ENCODE data around the gene SLX4.

Gene SLX4

DNA sequence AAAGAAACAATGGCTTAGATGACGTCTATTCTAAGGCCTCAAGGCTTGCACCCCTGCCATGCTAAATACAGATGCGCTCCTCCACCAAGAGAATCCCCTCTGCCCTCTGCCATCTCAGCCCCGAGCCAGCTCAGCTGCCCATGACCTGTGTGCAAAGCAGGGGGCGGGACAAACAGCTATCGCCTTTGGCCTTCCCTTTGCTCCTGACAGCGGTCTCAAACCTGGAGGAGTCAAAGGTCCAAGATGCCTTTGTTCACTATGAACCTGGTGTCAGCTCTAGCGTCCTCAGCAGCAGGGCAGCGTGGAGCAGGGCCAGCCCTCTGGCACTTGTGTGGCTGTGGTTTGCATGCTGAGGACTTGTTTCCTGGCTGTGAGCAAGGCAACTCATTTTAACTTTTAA lies 12.3 kb downstream of the SLX4 start:
- DNase-seq = no peak

DNA sequence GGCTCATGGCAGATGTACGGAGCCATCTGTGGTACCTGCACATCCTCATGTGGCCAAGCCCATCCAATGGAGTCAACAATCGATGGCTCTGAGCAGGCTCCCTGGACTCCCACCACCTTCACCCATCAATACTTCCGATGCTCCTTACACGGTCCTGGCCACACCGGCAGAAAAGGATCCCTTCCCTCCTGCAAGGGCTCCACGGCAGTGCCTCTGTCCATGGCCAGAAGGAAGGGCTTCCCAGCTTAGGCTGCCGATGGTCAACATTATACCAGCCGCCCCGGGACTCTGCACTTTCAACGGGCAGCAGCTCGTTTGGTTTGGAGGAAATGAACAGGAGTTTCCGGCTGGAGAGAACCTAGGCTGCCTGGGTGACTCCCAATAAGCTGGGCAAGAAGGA lies 13.2 kb downstream of the SLX4 start:
- no peak for DNase-seq

DNA sequence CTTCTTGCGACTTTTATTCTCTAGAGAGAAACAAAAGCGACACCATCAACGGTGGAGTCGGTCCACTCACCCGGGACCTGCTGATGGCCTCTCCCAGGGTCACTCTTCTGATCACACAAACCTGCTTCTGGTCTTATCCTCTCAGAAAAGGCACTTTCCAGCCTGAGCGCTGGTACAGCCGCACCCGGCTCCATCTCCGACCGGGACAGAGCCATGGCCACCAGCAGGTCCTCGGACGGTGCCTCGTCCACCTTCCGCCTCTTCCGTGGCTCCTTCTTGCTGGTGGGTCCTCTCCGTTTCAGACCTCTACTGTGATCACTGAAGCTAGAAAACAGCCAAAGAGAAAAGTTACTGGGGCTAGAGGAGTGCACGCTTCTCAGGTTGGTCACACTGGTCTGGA lies 13.7 kb downstream of the SLX4 start:
- no peak for DNase-seq

GRCh38 chr16:3597226-3597625 lies 14.2 kb downstream of the SLX4 start:
- DNase-seq = no peak

DNA sequence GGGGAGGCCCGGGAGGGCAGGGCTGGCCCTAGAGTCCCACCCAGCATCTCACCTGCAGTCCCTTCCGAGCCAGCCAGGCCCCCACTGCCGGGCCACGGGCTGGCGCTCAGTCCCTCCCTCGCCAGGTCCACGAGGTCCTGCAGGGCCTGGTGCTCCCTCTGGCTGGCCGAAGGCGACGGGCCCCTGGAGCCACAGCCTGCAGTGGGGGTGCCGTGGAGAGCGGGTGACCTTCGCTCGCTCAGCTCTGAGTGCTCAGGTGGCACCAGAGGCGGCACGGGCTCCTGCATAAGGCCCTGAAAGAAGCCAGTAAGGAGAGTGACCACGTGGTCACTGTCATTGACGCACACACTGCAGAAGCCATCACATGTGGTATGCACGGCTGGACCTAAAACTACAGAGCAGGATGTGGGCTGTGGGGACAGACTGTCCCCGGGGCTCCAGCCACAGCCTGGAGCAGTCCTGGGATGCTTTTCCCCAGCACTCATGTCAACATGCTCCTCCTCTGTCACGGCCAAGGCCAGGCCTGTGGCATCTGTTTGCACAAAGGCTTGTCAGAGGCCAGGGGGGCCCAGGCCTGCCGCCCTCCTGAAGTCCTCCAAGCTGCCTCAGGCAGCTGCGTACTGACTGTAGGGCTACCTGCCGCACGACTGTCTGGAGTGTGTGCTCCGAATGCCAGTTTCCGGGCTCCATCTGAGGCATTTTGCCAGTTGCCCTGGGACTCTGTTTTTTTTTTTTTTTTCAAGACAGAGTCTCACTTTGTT lies 15.1 kb downstream of the SLX4 start:
- no peak for DNase-seq

DNA sequence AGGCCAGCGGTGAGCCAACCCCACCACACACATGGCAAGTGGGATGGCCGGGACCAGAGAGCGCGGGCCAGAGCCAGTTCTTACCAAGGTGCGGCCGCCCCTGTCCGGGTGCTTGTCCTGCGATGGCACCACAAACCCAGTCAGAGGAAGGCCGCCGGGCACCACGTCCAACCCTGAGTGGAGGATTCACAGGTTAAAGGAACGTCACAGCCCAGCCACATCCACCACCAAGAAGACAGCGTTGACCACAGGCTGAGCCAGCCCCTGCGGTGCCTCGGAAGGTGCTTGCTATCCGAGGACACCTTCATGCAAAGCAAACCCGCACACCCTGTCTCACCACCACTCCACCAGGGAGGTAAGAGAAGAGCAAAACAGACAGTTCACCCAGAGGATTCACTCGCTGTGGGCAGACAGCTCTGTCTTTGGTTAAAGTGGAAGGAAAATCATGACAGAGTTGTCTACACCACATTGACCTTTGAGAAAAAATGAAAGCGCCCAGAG lies 15.8 kb downstream of the SLX4 start:
- DNase-seq = no peak

DNA sequence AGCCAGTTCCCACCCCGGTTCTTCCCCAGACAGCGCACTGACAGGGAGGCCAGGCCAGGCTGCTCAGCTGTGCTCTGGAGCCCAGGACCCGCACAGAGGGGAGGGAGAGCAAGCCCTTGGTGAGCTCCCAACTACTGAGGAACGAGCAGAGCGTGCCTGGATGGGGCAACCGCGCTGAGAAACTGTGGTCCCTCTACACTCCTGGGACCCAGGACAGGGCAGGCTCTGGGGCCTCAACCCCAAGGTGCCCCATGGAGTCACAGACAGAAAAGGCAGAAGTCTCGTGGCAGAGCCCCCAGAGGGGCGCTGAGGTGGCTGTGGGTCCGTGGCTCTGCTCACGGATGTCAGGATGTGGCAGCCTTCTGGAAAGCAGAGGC lies 16.3 kb downstream of the SLX4 start:
- DNase-seq = no peak

GRCh38 chr16:3594316-3595109 lies 16.9 kb downstream of the SLX4 start:
- no peak for DNase-seq

GRCh38 chr16:3592559-3592958 lies 18.8 kb downstream of the SLX4 start:
- DNase-seq = no peak

DNA sequence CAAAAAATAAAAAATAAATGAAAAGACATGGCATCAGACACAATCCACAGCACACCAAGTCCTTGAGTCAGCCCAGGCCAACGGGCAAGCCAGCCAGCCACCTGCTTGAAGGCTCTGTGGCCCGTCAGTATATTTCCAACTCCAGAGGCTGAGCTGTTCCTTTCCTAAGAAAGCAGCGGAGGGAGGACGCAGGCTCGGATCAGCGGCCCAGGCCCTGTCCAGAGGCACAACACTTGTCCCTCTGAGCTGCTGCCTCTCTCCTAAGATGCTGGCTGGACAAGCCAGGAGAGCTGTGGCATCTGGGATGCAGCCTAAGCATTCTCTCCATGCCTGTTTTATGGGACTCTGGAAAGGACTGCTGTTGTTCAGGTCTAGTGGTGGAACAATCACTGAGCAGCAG lies 19.4 kb downstream of the SLX4 start:
- no peak for DNase-seq

- DNase-seq = no peak
Observed at GRCh38 chr16:3591436-3591803, 20.0 kb downstream of the SLX4 start.

GRCh38 chr16:3590736-3591435 lies 20.5 kb downstream of the SLX4 start:
- DNase-seq = no peak

- DNase-seq = no peak
Observed at GRCh38 chr16:3589991-3590701, 21.3 kb downstream of the SLX4 start.

GRCh38 chr16:3589441-3589921 lies 21.9 kb downstream of the SLX4 start:
- DNase-seq = no peak

GRCh38 chr16:3589001-3589400 lies 22.4 kb downstream of the SLX4 start:
- DNase-seq = no peak

DNA sequence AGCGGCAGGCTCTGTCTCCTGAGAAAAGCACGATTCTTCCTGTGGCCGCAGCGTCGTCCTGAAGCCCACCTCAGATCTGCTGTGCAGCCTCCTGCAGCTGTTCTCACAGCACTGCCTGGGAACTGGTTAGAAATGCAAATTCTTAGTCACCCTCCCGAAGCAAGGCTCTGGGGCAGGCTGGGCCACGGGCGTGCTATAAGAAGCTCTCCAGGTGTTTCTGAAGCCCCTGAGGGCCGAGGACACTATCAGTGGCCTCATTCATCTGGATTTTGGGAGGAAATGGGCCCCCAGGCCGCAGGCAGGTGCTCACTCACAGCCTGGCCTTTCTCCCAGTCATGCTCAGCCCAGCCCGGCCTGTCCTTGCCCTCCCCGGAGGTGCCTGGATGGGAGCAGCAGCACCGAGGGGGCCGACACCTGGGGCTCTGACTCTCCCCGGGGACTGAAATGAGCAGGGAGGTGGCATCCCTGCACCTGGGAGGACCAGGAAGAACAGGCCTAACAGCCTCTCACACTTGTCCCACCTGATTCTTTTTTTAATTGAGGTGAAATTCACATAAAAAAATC lies 23.8 kb downstream of the SLX4 start:
- DNase-seq = no peak

GRCh38 chr16:3584412-3584811 lies 27.0 kb downstream of the SLX4 start:
- DNase-seq = no peak

DNA sequence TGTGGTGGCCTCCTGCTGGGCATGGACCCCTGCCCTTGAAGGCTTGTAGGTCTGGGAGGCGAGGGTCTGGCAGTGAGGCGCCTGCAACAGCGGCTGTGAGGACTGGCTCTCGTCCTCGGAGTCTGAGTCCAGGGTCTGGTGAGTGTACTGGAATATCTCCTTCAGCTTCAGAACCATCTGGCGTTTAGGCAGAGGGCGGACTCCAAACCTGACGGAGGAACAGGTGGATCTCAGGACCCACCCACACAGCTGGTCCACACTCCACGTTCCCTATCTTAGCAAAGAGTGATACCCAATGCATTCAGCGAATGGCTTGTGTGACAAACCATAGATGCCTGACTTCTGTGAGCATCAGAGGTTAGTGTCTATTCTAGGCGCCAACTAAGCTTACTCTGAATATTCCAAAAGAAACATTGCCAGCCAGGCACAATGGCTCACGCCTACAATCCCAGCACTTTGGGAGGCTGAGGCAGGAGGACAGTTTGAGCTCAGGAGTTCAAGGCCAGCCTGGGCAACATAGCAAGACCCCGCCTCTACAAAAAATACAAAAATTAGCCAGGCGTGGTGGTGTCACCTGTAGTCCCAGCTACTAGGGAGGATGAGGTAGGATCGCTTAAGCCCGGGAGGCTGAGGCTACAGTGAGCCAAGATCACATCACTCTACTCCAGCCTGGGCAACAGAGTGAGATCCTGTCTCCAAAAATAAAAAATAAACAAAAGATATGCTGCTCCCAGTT lies 27.9 kb downstream of the SLX4 start:
- no peak for DNase-seq

- no peak for DNase-seq
Observed at GRCh38 chr16:3582276-3583165, 28.9 kb downstream of the SLX4 start.

DNA sequence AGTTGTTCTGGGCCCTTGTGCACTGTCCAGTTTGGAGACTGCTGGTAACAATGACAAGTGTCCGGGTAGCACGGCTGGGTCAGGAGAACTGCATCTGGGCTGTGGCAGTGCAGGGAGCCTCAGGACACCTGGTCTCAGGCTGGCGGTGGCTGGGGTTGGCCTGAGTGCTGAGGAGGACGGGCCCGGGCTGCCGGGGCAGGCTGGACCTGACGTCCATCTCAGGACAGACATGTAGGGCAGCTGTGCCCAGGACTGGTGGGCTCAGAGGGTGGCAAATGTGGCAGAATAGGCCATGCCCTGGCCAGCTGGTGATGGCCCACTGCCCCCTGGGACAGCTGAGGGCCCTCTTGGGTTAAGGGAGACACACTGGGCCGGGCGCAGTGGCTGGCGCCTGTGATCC lies 30.0 kb downstream of the SLX4 start:
- DNase-seq = no peak

GRCh38 chr16:3580686-3581085 lies 30.7 kb downstream of the SLX4 start:
- no peak for DNase-seq

All from activated naive CD4-positive, alpha-beta T cell treated with Interleukin-2 at 50 U/mL for 16 hours (primary cell).